GM21619 (cell line): ENCODE results near the gene PATJ.
A peak's percentile ranks its signal among the peaks of the same experiment; 100 is the strongest.

Experiments used
- ATAC-seq: cut with Tn5 transposase; IDR thresholded peaks from one replicate; pipeline ENCODE4 v1.9.1; 2021; ENCODE audit not compliant: unreplicated experiment

The PATJ gene

GRCh38 chr1:62089570-62089969 lies 347.3 kb downstream of the PATJ start:
- no peak for ATAC-seq

GRCh38 chr1:62090016-62090415 lies 347.7 kb downstream of the PATJ start:
- ATAC-seq = no peak

GRCh38 chr1:62092110-62092509 lies 349.8 kb downstream of the PATJ start:
- no peak for ATAC-seq

- ATAC-seq = no peak
Measured at GRCh38 chr1:62093261-62093660, 351.0 kb downstream of the PATJ start.

GRCh38 chr1:62097464-62097863 lies 355.2 kb downstream of the PATJ start:
- ATAC-seq = no peak

GRCh38 chr1:62100442-62100841 lies 358.2 kb downstream of the PATJ start:
- no peak for ATAC-seq

GRCh38 chr1:62103846-62104245 lies 361.6 kb downstream of the PATJ start:
- no peak for ATAC-seq

GRCh38 chr1:62107923-62108322 lies 365.6 kb downstream of the PATJ start:
- ATAC-seq = no peak

- no peak for ATAC-seq
Measured at GRCh38 chr1:62109124-62109523, 366.8 kb downstream of the PATJ start.

GRCh38 chr1:62110198-62110817 lies 368.0 kb downstream of the PATJ start:
- no peak for ATAC-seq

GRCh38 chr1:62111084-62111483 lies 368.8 kb downstream of the PATJ start:
- no peak for ATAC-seq

- ATAC-seq = no peak
Measured at GRCh38 chr1:62113507-62113906, 371.2 kb downstream of the PATJ start.

- no peak for ATAC-seq
Measured at GRCh38 chr1:62117018-62117750, 374.9 kb downstream of the PATJ start.

- ATAC-seq = no peak
Measured at GRCh38 chr1:62126579-62127290, 384.5 kb downstream of the PATJ start.

- ATAC-seq = no peak
Measured at GRCh38 chr1:62128745-62129144, 386.5 kb downstream of the PATJ start.

GRCh38 chr1:62131093-62131725 lies 388.9 kb downstream of the PATJ start:
- peak; percentile 88 for ATAC-seq

GRCh38 chr1:62138029-62138428 lies 395.7 kb downstream of the PATJ start:
- no peak for ATAC-seq

GRCh38 chr1:62139410-62139809 lies 397.1 kb downstream of the PATJ start:
- ATAC-seq = no peak

- ATAC-seq = no peak
Measured at GRCh38 chr1:62140666-62141065, 398.4 kb downstream of the PATJ start.

GRCh38 chr1:62142496-62142895 lies 400.2 kb downstream of the PATJ start:
- no peak for ATAC-seq

GRCh38 chr1:62144238-62144831 lies 402.1 kb downstream of the PATJ start:
- peak; percentile 65 for ATAC-seq
